ENCODE results near the gene F5. TPM values are rescaled to one million over a fixed set of nuclear protein-coding genes. Genes with fewer than 3 reads are reported as not detected.

Gene F5
- total and polyA plus RNA-seq, 3 experiments from 2014 or later = 0.06 to 76.5 (median 72.2) TPM

- no peaks in the 10 kb centered on the region for H3K36me3 ChIP-seq (ENCODE audit: insufficient read depth, low read length)
- no peaks in the 10 kb centered on the region for H3K27me3 ChIP-seq (ENCODE audit: insufficient read depth, low read length, poor library complexity, severe bottlenecking)
- ChIA-PET POLR2A (no interaction called here), CTCF (interaction anchor here (1.2 kb wide), 1 partner anchor 20 kb away, joined by 3 read pairs; no protein-coding TSS in a partner anchor)
- DNase-seq = no peak
- Mint-ChIP-seq H3K27ac (no peak overlapping the region), H3K4me3 (no peak overlapping the region), H3K36me3 (no peaks in the 10 kb centered on the region), H3K4me1 (peaks cover 0 to 5% (median 0%) of the 10 kb centered on the region in 3 donors), H3K9me3 (no peaks in the 10 kb centered on the region), H3K27me3 (peaks cover 10 to 44% of the 10 kb centered on the region in 2 donors)
- no peak overlapping the region for H3K4me3 ChIP-seq (ENCODE audit: low read length)
- no peak overlapping the region for H3K27ac ChIP-seq (ENCODE audit: low read depth, low read length)
- no peaks in the 10 kb centered on the region for H3K4me1 ChIP-seq (ENCODE audit: insufficient read depth, low read length)
- no peaks in the 10 kb centered on the region for H3K9me3 ChIP-seq (ENCODE audit: low read length)
These were observed 55.8 kb downstream of the F5 start for GRCh38 chr1:169530448-169530847.

- H3K4me3 ChIP-seq (ENCODE audit: low read length) = no peak overlapping the region
- H3K4me3 Mint-ChIP-seq = no peak overlapping the region
- H3K36me3 Mint-ChIP-seq = peaks cover 0 to 2% (median 0%) of the 10 kb centered on the region in 3 donors
- peaks cover 10 to 40% of the 10 kb centered on the region in 2 donors for H3K27me3 Mint-ChIP-seq
- no peaks in the 10 kb centered on the region for H3K27me3 ChIP-seq (ENCODE audit: insufficient read depth, low read length, poor library complexity, severe bottlenecking)
- H3K4me1 ChIP-seq (ENCODE audit: insufficient read depth, low read length) = no peaks in the 10 kb centered on the region
- DNase-seq = no peak
- ChIA-PET CTCF (interaction anchor here (1.0 to 1.3 kb wide), 2 partner anchors 17 to 43 kb away, joined by 3 read pairs; partner anchors contain the start of gene SLC19A2), POLR2A (no interaction called here)
- peaks cover 0 to 5% (median 0%) of the 10 kb centered on the region in 3 donors for H3K4me1 Mint-ChIP-seq
- no peak overlapping the region for H3K27ac Mint-ChIP-seq
- no peak overlapping the region for H3K27ac ChIP-seq (ENCODE audit: low read depth, low read length)
- no peaks in the 10 kb centered on the region for H3K9me3 ChIP-seq (ENCODE audit: low read length)
- H3K9me3 Mint-ChIP-seq = no peaks in the 10 kb centered on the region
- no peaks in the 10 kb centered on the region for H3K36me3 ChIP-seq (ENCODE audit: insufficient read depth, low read length)
These were observed 57.1 kb downstream of the F5 start for GRCh38 chr1:169529068-169529642.

GRCh38 chr1:169528215-169529067 lies 57.8 kb downstream of the F5 start:
- POLR2A ChIA-PET = no interaction called here
- no peak for DNase-seq
- Mint-ChIP-seq H3K36me3 (peaks cover 0 to 2% (median 0%) of the 10 kb centered on the region in 3 donors), H3K27ac (no peak overlapping the region), H3K27me3 (peaks cover 9 to 34% of the 10 kb centered on the region in 2 donors), H3K4me1 (peaks cover 0 to 5% (median 0%) of the 10 kb centered on the region in 3 donors), H3K9me3 (no peaks in the 10 kb centered on the region), H3K4me3 (no peak overlapping the region)
- Histone ChIP-seq H3K9me3 (ENCODE audit: low read length) (no peaks in the 10 kb centered on the region), H3K36me3 (ENCODE audit: insufficient read depth, low read length) (no peaks in the 10 kb centered on the region), H3K4me1 (ENCODE audit: insufficient read depth, low read length) (no peaks in the 10 kb centered on the region), H3K4me3 (ENCODE audit: low read length) (no peak overlapping the region), H3K27me3 (ENCODE audit: insufficient read depth, low read length, poor library complexity, severe bottlenecking) (no peaks in the 10 kb centered on the region), H3K27ac (ENCODE audit: low read depth, low read length) (no peak overlapping the region)
- CTCF ChIA-PET = interaction anchor here (1.0 to 1.3 kb wide), 2 partner anchors 18 to 42 kb away, joined by 3 read pairs; partner anchors contain the start of gene SLC19A2

GRCh38 chr1:169527451-169528214 lies 58.6 kb downstream of the F5 start:
- Mint-ChIP-seq H3K36me3 (peaks cover 0 to 2% (median 0%) of the 10 kb centered on the region in 3 donors), H3K27ac (no peak overlapping the region), H3K4me3 (no peak overlapping the region), H3K27me3 (peaks cover 5 to 26% of the 10 kb centered on the region in 2 donors), H3K4me1 (peaks cover 0 to 5% (median 0%) of the 10 kb centered on the region in 3 donors), H3K9me3 (no peaks in the 10 kb centered on the region)
- H3K4me1 ChIP-seq (ENCODE audit: insufficient read depth, low read length) = no peaks in the 10 kb centered on the region
- H3K27me3 ChIP-seq (ENCODE audit: insufficient read depth, low read length, poor library complexity, severe bottlenecking) = no peaks in the 10 kb centered on the region
- ChIA-PET POLR2A (no interaction called here), CTCF (no interaction called here)
- H3K4me3 ChIP-seq (ENCODE audit: low read length) = no peak overlapping the region
- DNase-seq = no peak
- no peaks in the 10 kb centered on the region for H3K9me3 ChIP-seq (ENCODE audit: low read length)
- no peak overlapping the region for H3K27ac ChIP-seq (ENCODE audit: low read depth, low read length)
- no peaks in the 10 kb centered on the region for H3K36me3 ChIP-seq (ENCODE audit: insufficient read depth, low read length)

- Histone ChIP-seq H3K4me3 (ENCODE audit: low read length) (no peak overlapping the region), H3K27me3 (ENCODE audit: insufficient read depth, low read length, poor library complexity, severe bottlenecking) (no peaks in the 10 kb centered on the region), H3K27ac (ENCODE audit: low read depth, low read length) (no peak overlapping the region), H3K4me1 (ENCODE audit: insufficient read depth, low read length) (no peaks in the 10 kb centered on the region), H3K9me3 (ENCODE audit: low read length) (no peaks in the 10 kb centered on the region), H3K36me3 (ENCODE audit: insufficient read depth, low read length) (no peaks in the 10 kb centered on the region)
- peaks cover 3 to 20% of the 10 kb centered on the region in 2 donors for H3K27me3 Mint-ChIP-seq
- no peaks in the 10 kb centered on the region for H3K9me3 Mint-ChIP-seq
- no peak for DNase-seq
- ChIA-PET POLR2A (no interaction called here), CTCF (no interaction called here)
- H3K36me3 Mint-ChIP-seq = peaks cover 0 to 2% (median 0%) of the 10 kb centered on the region in 3 donors
- no peak overlapping the region for H3K27ac Mint-ChIP-seq
- H3K4me1 Mint-ChIP-seq = peaks cover 0 to 5% (median 0%) of the 10 kb centered on the region in 3 donors
- no peak overlapping the region for H3K4me3 Mint-ChIP-seq
These were observed 59.3 kb downstream of the F5 start for GRCh38 chr1:169527001-169527400.

GRCh38 chr1:169526120-169526832 lies 60.0 kb downstream of the F5 start:
- H3K4me3 Mint-ChIP-seq = no peak overlapping the region
- no peak overlapping the region for H3K27ac ChIP-seq (ENCODE audit: low read depth, low read length)
- no peaks in the 10 kb centered on the region for H3K9me3 Mint-ChIP-seq
- H3K27ac Mint-ChIP-seq = no peak overlapping the region
- ChIA-PET POLR2A (no interaction called here), CTCF (no interaction called here)
- peaks cover 0 to 5% (median 0%) of the 10 kb centered on the region in 3 donors for H3K4me1 Mint-ChIP-seq
- H3K36me3 ChIP-seq (ENCODE audit: insufficient read depth, low read length) = no peaks in the 10 kb centered on the region
- H3K9me3 ChIP-seq (ENCODE audit: low read length) = no peaks in the 10 kb centered on the region
- peaks cover 0 to 2% (median 0%) of the 10 kb centered on the region in 3 donors for H3K36me3 Mint-ChIP-seq
- H3K4me3 ChIP-seq (ENCODE audit: low read length) = no peak overlapping the region
- peaks cover 1 to 15% of the 10 kb centered on the region in 2 donors for H3K27me3 Mint-ChIP-seq
- no peaks in the 10 kb centered on the region for H3K27me3 ChIP-seq (ENCODE audit: insufficient read depth, low read length, poor library complexity, severe bottlenecking)
- H3K4me1 ChIP-seq (ENCODE audit: insufficient read depth, low read length) = no peaks in the 10 kb centered on the region
- DNase-seq = no peak

- no peak overlapping the region for H3K27ac Mint-ChIP-seq
- H3K4me3 Mint-ChIP-seq = no peak overlapping the region
- Histone ChIP-seq H3K36me3 (ENCODE audit: insufficient read depth, low read length) (no peaks in the 10 kb centered on the region), H3K27ac (ENCODE audit: low read depth, low read length) (no peak overlapping the region), H3K9me3 (ENCODE audit: low read length) (no peaks in the 10 kb centered on the region), H3K27me3 (ENCODE audit: insufficient read depth, low read length, poor library complexity, severe bottlenecking) (no peaks in the 10 kb centered on the region), H3K4me3 (ENCODE audit: low read length) (no peak overlapping the region), H3K4me1 (ENCODE audit: insufficient read depth, low read length) (no peaks in the 10 kb centered on the region)
- POLR2A ChIA-PET = no interaction called here
- peaks cover 0 to 5% (median 0%) of the 10 kb centered on the region in 3 donors for H3K4me1 Mint-ChIP-seq
- no peak for DNase-seq
- CTCF ChIA-PET = no interaction called here
- no peaks in the 10 kb centered on the region for H3K9me3 Mint-ChIP-seq
- H3K36me3 Mint-ChIP-seq = peaks cover 0 to 2% (median 0%) of the 10 kb centered on the region in 3 donors
- peaks cover 0 to 13% of the 10 kb centered on the region in 2 donors for H3K27me3 Mint-ChIP-seq
These were observed 60.9 kb downstream of the F5 start for GRCh38 chr1:169525391-169525790.

Measured in CD8-positive, alpha-beta memory T cell (primary cell).